SU-DHL-6 (cell line): Measurements from ENCODE around the gene TMEM121B.

Experiments used
- EZH2phosphoT487 ChIP-seq: fragments of 200-600 bp; sonication (generic), shearing (Covaris generic); conservative IDR thresholded peaks from 2 replicates; pipeline ENCODE4 v1.6.1; 2018; ENCODE audit warnings: mild to moderate bottlenecking, antibody characterized with exemption, low read length, moderate library complexity, mixed read lengths
- TF ChIP-seq, protein P1 (sequence below): fragments of 200-600 bp; sonication (generic); IDR thresholded peaks from one replicate; pipeline ENCODE4 v1.5.1; 2017; ENCODE audit warnings: antibody characterized with exemption, mild to moderate bottlenecking, low read length, moderate library complexity; ENCODE audit not compliant: insufficient read depth, poor library complexity, severe bottlenecking

DNA sequence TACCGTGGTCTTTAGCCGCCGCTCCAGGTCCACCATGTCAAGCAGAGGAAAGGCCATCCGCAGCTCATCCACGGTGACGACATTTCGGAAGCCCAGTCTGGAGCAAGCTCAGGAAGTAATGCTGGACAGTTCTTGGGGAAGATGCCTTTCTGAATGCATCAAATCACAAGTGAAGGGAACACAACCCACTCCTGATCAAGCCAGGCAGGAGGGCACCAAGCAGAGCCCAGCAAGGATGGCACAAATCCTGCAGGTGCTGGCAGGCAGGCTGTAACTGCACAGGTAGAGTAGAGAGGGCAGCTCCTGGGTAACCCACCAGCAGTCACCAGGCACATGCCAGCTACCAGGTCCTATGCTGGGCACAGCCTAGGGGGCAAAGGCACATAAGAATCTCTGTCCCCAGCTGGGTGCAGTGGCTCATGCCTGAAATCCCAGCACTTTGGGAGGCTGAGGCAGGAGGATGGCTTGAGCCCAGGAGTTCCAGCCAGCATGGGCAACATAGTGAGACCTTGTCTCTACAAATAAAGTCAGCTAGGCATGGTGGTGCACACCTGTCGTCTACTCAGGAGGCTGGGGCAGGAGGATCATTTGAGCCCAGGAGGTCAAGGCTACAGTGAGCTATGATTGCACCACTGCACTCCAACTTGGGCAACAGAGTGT, 24.0 kb upstream of the TMEM121B start:
- no peak for TF ChIP-seq EZH2phosphoT487
- TF ChIP-seq, protein P1, sequence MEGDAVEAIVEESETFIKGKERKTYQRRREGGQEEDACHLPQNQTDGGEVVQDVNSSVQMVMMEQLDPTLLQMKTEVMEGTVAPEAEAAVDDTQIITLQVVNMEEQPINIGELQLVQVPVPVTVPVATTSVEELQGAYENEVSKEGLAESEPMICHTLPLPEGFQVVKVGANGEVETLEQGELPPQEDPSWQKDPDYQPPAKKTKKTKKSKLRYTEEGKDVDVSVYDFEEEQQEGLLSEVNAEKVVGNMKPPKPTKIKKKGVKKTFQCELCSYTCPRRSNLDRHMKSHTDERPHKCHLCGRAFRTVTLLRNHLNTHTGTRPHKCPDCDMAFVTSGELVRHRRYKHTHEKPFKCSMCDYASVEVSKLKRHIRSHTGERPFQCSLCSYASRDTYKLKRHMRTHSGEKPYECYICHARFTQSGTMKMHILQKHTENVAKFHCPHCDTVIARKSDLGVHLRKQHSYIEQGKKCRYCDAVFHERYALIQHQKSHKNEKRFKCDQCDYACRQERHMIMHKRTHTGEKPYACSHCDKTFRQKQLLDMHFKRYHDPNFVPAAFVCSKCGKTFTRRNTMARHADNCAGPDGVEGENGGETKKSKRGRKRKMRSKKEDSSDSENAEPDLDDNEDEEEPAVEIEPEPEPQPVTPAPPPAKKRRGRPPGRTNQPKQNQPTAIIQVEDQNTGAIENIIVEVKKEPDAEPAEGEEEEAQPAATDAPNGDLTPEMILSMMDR = no peak
